ENCODE measurements around the gene HSD11B1. TPM values are rescaled to one million over a fixed set of nuclear protein-coding genes. Genes with fewer than 3 reads are reported as not detected.

The HSD11B1 gene
- total and polyA plus RNA-seq, 2 of the 4 experiments (the other 2 are of a cell fraction) = 0.41 to 0.72 TPM

DNA sequence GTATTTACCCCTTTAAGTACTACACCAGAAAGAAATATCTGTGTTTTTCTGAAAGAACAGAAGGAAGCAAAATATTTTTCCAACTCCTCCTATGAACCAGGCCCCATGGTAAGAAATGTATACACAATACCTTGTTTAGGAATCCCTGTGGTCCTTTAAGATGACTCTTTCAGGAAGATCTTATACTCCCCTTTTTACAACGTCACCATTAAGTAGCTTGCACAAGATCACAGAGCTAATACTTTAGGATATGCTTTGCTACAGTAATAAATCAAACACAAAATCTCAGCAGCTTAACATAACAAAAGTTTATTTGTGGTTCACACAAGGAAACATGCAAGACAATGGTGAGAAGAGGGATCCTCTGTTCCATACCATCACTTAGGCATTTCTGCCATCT is 43.6 kb upstream of the HSD11B1 start:
- no TSS peak for BruUV-seq (replicated peaks)
- no peaks in the 10 kb centered on the region for H4K20me1 ChIP-seq (ENCODE audit: insufficient read depth, low read length)
- H2BK15ac ChIP-seq (ENCODE audit: low read depth, low read length) = no peak overlapping the region
- in situ Hi-C loops (cut with MboI; ENCODE audit: low sequenced_read_pairs) (no loop called here), dilution Hi-C loops (cut with HindIII; ENCODE audit: low sequenced_read_pairs, unreplicated experiment) (no loop called here), intact Hi-C loops (cut with micrococcal nuclease) (no loop called here)
- TF ChIP-seq BHLHE40 (IDR thresholded peaks at IDR 0.05; ENCODE audit: low read depth, low read length) (no peak), MAFK (IDR thresholded peaks at IDR 0.05; ENCODE audit: low read depth, low read length) (no peak), MXI1 (IDR thresholded peaks at IDR 0.05; ENCODE audit: borderline replicate concordance, low read depth, low read length) (no peak), NFE2L2 (IDR thresholded peaks at IDR 0.05; ENCODE audit: low read depth, low read length) (no peak), RFX5 (IDR thresholded peaks at IDR 0.05; ENCODE audit: low read depth, low read length) (no peak), CEBPB (IDR thresholded peaks at IDR 0.05; ENCODE audit: low read depth, low read length) (no peak), POLR2A (IDR thresholded peaks at IDR 0.05; ENCODE audit: low read depth, low read length) (no peak), FOS (IDR thresholded peaks at IDR 0.05; ENCODE audit: low read depth, low read length) (no peak), RAD21 (IDR thresholded peaks at IDR 0.05; ENCODE audit: low read length) (no peak), MAZ (IDR thresholded peaks at IDR 0.05; ENCODE audit: borderline replicate concordance, low read depth, low read length) (no peak), RCOR1 (IDR thresholded peaks at IDR 0.05; ENCODE audit: insufficient replicate concordance, low read length) (no peak), SMC3 (IDR thresholded peaks at IDR 0.05; ENCODE audit: low read depth, low read length) (no peak)
- TF ChIP-seq, protein P1, sequence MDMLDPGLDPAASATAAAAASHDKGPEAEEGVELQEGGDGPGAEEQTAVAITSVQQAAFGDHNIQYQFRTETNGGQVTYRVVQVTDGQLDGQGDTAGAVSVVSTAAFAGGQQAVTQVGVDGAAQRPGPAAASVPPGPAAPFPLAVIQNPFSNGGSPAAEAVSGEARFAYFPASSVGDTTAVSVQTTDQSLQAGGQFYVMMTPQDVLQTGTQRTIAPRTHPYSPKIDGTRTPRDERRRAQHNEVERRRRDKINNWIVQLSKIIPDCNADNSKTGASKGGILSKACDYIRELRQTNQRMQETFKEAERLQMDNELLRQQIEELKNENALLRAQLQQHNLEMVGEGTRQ (IDR thresholded peaks at IDR 0.05; ENCODE audit: low read depth, low read length) = no peak
- TF ChIP-seq, protein P2, sequence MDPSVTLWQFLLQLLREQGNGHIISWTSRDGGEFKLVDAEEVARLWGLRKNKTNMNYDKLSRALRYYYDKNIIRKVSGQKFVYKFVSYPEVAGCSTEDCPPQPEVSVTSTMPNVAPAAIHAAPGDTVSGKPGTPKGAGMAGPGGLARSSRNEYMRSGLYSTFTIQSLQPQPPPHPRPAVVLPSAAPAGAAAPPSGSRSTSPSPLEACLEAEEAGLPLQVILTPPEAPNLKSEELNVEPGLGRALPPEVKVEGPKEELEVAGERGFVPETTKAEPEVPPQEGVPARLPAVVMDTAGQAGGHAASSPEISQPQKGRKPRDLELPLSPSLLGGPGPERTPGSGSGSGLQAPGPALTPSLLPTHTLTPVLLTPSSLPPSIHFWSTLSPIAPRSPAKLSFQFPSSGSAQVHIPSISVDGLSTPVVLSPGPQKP (IDR thresholded peaks at IDR 0.05; ENCODE audit: borderline replicate concordance, low read depth, low read length) = no peak
- TF ChIP-seq, protein P3, sequence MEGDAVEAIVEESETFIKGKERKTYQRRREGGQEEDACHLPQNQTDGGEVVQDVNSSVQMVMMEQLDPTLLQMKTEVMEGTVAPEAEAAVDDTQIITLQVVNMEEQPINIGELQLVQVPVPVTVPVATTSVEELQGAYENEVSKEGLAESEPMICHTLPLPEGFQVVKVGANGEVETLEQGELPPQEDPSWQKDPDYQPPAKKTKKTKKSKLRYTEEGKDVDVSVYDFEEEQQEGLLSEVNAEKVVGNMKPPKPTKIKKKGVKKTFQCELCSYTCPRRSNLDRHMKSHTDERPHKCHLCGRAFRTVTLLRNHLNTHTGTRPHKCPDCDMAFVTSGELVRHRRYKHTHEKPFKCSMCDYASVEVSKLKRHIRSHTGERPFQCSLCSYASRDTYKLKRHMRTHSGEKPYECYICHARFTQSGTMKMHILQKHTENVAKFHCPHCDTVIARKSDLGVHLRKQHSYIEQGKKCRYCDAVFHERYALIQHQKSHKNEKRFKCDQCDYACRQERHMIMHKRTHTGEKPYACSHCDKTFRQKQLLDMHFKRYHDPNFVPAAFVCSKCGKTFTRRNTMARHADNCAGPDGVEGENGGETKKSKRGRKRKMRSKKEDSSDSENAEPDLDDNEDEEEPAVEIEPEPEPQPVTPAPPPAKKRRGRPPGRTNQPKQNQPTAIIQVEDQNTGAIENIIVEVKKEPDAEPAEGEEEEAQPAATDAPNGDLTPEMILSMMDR (conservative IDR thresholded peaks at IDR 0.05; ENCODE audit: low read depth, low read length) = no peak
- no peak overlapping the region for H2AK9ac ChIP-seq (replicated peaks; ENCODE audit: low read depth, low read length, poor library complexity)
- DNase-seq = no peak
- POLR2A ChIA-PET (ENCODE audit: unreplicated experiment) = no interaction called here
- H3K23ac ChIP-seq (ENCODE audit: low read depth, low read length) = no peak overlapping the region
- CTCF ChIA-PET = no interaction called here
- H3K79me1 ChIP-seq (ENCODE audit: low read depth in 1 of 2, low read length in 2 of 2) = no peaks in the 10 kb centered on the region
- no peak overlapping the region for H3K14ac ChIP-seq (replicated peaks; ENCODE audit: low read depth, low read length)
- H3K4me3 ChIP-seq (ENCODE audit: insufficient read depth, low read depth, low read length) = no peak overlapping the region
- H2BK120ac ChIP-seq (ENCODE audit: low read depth, low read length) = no peak overlapping the region
- H3K9me1 ChIP-seq (ENCODE audit: insufficient read depth, low read length) = no peaks in the 10 kb centered on the region; the same call in 1 of the 2 replicates
- no peak overlapping the region for H3K56ac ChIP-seq (ENCODE audit: extremely low read depth, insufficient read depth, low read length)
- no peak overlapping the region for H4K5ac ChIP-seq (ENCODE audit: low read depth, low read length)
- H2BK20ac ChIP-seq (ENCODE audit: low read depth, low read length) = no peak overlapping the region
- H3K9ac ChIP-seq (ENCODE audit: low read depth, low read length) = no peak overlapping the region
- H3K4ac ChIP-seq (ENCODE audit: low read depth, low read length) = no peak overlapping the region
- no peak overlapping the region for H2BK5ac ChIP-seq (ENCODE audit: low read depth, low read length, poor library complexity, severe bottlenecking)
- H3K18ac ChIP-seq (ENCODE audit: low read depth, low read length) = no peak overlapping the region
- no peaks in the 10 kb centered on the region for H3K4me1 ChIP-seq (ENCODE audit: control insufficient read depth, insufficient read depth, low read length)
- no peak overlapping the region for H3K27ac ChIP-seq (ENCODE audit: insufficient read depth, low read length)
- H3K27me3 ChIP-seq (ENCODE audit: control insufficient read depth, insufficient read depth, low read length) = no peaks in the 10 kb centered on the region
- ATAC-seq (ENCODE audit: low read depth) = no peak
- H2AK5ac ChIP-seq (ENCODE audit: low read depth, low read length) = no peak overlapping the region
- H3K36me3 ChIP-seq (ENCODE audit: control insufficient read depth, insufficient read depth, low read length) = no peaks in the 10 kb centered on the region
- no CpG with 5 or more reads among the region's 1 CpG for WGBS, 2 experiments (ENCODE audit: extremely low coverage in 2 of 2, insufficient read length in 1 of 2)
- no peak overlapping the region for H4K8ac ChIP-seq (ENCODE audit: low read depth in 2 of 2, low read length in 2 of 2)
- no peak overlapping the region for H2AFZ ChIP-seq (replicated peaks; ENCODE audit: low read length, poor library complexity)
- no peak overlapping the region for H4K91ac ChIP-seq (ENCODE audit: insufficient read depth, low read depth, low read length)
- H3K9me3 ChIP-seq (ENCODE audit: control insufficient read depth, insufficient read depth, low read length) = no peaks in the 10 kb centered on the region
- H3K4me2 ChIP-seq (ENCODE audit: low read depth, low read length) = no peak overlapping the region

Data from IMR-90 (cell line).